HepG2 (cell line): ENCODE measurements around the gene BEST3. TPM values are rescaled to one million over a fixed set of nuclear protein-coding genes. Genes with fewer than 3 reads are reported as not detected.

Source experiments
- ATAC-seq: fragments of 200-7000 bp; cut with Tn5 transposase; 3 replicates; pipeline ENCODE4 v1.9.1; 2020; ENCODE audit warnings: mild to moderate bottlenecking, moderate library complexity
- BruUV-seq: library from RNA; stranded (reverse); fragments of 400-500 nt; replicated peaks from 2 replicates; lab custom pipeline; 2021; lab: Mats Ljungman, UMichigan
- CTCF ChIA-PET: fragments of 300-600 bp; formaldehyde crosslinking; extraction: SDS; loops from one replicate; lab custom pipeline; 2021; ENCODE audit warnings: low total read pairs, inconsistent platforms, low intra/inter-chr PET ratio; lab: Yijun Ruan, JAX
- POLR2A ChIA-PET: fragments of 350-600 bp; sonication (Branson Sonifier 250); formaldehyde crosslinking; loops from one replicate; lab custom pipeline; 2020; ENCODE audit warnings: antibody characterized with exemption, inconsistent platforms; lab: Yijun Ruan, JAX
- DNase-seq: peaks from one replicate; pipeline ENCODE4 v3.0.0-alpha.2; 2015; ENCODE audit warnings: low spot score
- FAIRE-seq: peaks from 3 replicates; lab custom pipeline; 2011; peaks lifted over from hg19 to GRCh38; lab: Jason Lieb, UNC
- H2AFZ ChIP-seq: one replicate; pipeline ENCODE4 v1.6.1; 2011; ENCODE audit warnings: low read length, inconsistent platforms
- H3K27ac ChIP-seq: fragments of 300-600 bp; 3 replicates; pipeline ENCODE4 v1.8.0; 2011; ENCODE audit warnings: mixed run types, mild to moderate bottlenecking, mixed read lengths, low read length, inconsistent platforms; ENCODE audit not compliant: insufficient read depth; ENCODE audit errors: extremely low read length
- H3K27me3 ChIP-seq, 2 experiments: fragments of 200-600 bp in 1 of 2; 2 replicates in 1 of 2; 3 replicates in 1 of 2; pipeline versions ENCODE4 v1.6.0 to v1.8.0; 2011; ENCODE audit warnings: low read length in 2 of 2, mild to moderate bottlenecking in 2 of 2, moderate library complexity in 2 of 2, inconsistent platforms in 1 of 2; ENCODE audit not compliant: insufficient read depth in 2 of 2, control insufficient read depth in 1 of 2
- H3K36me3 ChIP-seq, 2 experiments: fragments of 200-600 bp in 1 of 2; replicated peaks in 1 of 2; 2 replicates in 1 of 2; 3 replicates in 1 of 2; pipeline versions ENCODE4 v1.5.1 to v1.8.0; 2011; ENCODE audit warnings: low read length in 2 of 2, inconsistent platforms in 1 of 2; ENCODE audit not compliant: insufficient read depth in 2 of 2, control insufficient read depth in 1 of 2
- H3K4me1 ChIP-seq: 2 replicates; pipeline ENCODE4 v1.5.1; 2012; ENCODE audit warnings: low read length, inconsistent platforms; ENCODE audit not compliant: insufficient read depth
- H3K4me2 ChIP-seq: 2 replicates; pipeline ENCODE4 v1.6.0; 2011; ENCODE audit warnings: low read depth, low read length, inconsistent platforms
- H3K4me3 ChIP-seq, 3 experiments: fragments of 200-600 bp in 1 of 3; sonication (generic), shearing (Covaris generic) in 1 of 3; replicated peaks in 1 of 3; 2 replicates each; pipeline ENCODE4 v1.5.1; 2011 to 2016; ENCODE audit warnings: low read length in 3 of 3, inconsistent platforms in 2 of 3, low read depth in 2 of 3, mild to moderate bottlenecking in 2 of 3, control low read depth in 1 of 3, mixed read lengths in 1 of 3; ENCODE audit not compliant: insufficient read depth in 1 of 3
- H3K79me2 ChIP-seq: one replicate; pipeline ENCODE4 v1.6.1; 2011; ENCODE audit warnings: low read length, inconsistent platforms; ENCODE audit not compliant: insufficient read depth
- H3K9ac ChIP-seq: 2 replicates; pipeline ENCODE4 v1.6.0; 2011; ENCODE audit warnings: mild to moderate bottlenecking, low read depth, low read length, inconsistent platforms; ENCODE audit not compliant: insufficient read depth
- H3K9me3 ChIP-seq: 2 replicates; pipeline ENCODE4 v1.5.1; 2012; ENCODE audit warnings: mild to moderate bottlenecking, low read length
- H4K20me1 ChIP-seq: 2 replicates; pipeline ENCODE4 v1.6.0; 2011; ENCODE audit warnings: inconsistent platforms, mild to moderate bottlenecking, low read length, moderate library complexity; ENCODE audit not compliant: insufficient read depth
- ATF7 ChIP-seq, 2 experiments: fragments of 450-650 bp in 1 of 2; sonication (generic) in 1 of 2; formaldehyde crosslinking in 1 of 2; IDR thresholded peaks; 2 replicates each; pipeline versions ENCODE4 v1.4.0 to v1.6.1; 2016 to 2020; ENCODE audit warnings: antibody characterized with exemption in 1 of 2, mild to moderate bottlenecking in 1 of 2, missing genetic modification reagents in 1 of 2
- BORCS8-MEF2B ChIP-seq: sonication (generic); formaldehyde crosslinking; IDR thresholded peaks from 2 replicates; pipeline ENCODE4 v1.8.0; 2022; ENCODE audit warnings: mild to moderate bottlenecking, missing genetic modification reagents
- KLF13 ChIP-seq: sonication (generic); formaldehyde crosslinking; IDR thresholded peaks from 2 replicates; pipeline ENCODE4 v1.4.0; 2020; ENCODE audit warnings: mild to moderate bottlenecking, missing genetic modification reagents
- MAFF ChIP-seq: IDR thresholded peaks from 2 replicates; pipeline ENCODE4 v1.6.1; 2011; ENCODE audit warnings: low read depth, low read length, improper control_type of control experiment
- NBN ChIP-seq: fragments of 450-650 bp; conservative IDR thresholded peaks from 2 replicates; pipeline ENCODE4 v1.6.1; 2017
- NFIC ChIP-seq: IDR thresholded peaks from 2 replicates; pipeline ENCODE4 v1.6.1; 2012; ENCODE audit warnings: mild to moderate bottlenecking, low read length, inconsistent platforms
- PCBP1 ChIP-seq: fragments of 200-400 bp; formaldehyde crosslinking; IDR thresholded peaks from 2 replicates; pipeline ENCODE4 v1.6.1; 2017; ENCODE audit warnings: mild to moderate bottlenecking, low read depth, low read length, borderline replicate concordance
- PITX1 ChIP-seq: sonication (generic); formaldehyde crosslinking; IDR thresholded peaks from 2 replicates; pipeline ENCODE4 v1.5.1; 2020; ENCODE audit warnings: mild to moderate bottlenecking, missing genetic modification reagents
- RARG ChIP-seq: sonication (generic); formaldehyde crosslinking; IDR thresholded peaks from 2 replicates; pipeline ENCODE4 v1.4.0; 2020; ENCODE audit warnings: low read depth, mild to moderate bottlenecking, missing genetic modification reagents
- SSRP1 ChIP-seq: IDR thresholded peaks from 2 replicates; pipeline ENCODE4 v1.6.1; 2016; ENCODE audit warnings: control low read depth
- TOE1 ChIP-seq: sonication (generic); formaldehyde crosslinking; IDR thresholded peaks from 2 replicates; pipeline ENCODE4 v1.4.0; 2020; ENCODE audit warnings: mild to moderate bottlenecking, missing genetic modification reagents
- TP53 ChIP-seq: sonication (generic); formaldehyde crosslinking; conservative IDR thresholded peaks from 2 replicates; pipeline ENCODE4 v1.4.0; 2020; ENCODE audit warnings: missing genetic modification reagents
- YEATS4 ChIP-seq: sonication (generic); formaldehyde crosslinking; IDR thresholded peaks from 2 replicates; pipeline ENCODE4 v1.4.0; 2020; ENCODE audit warnings: missing genetic modification reagents, borderline replicate concordance
- ZFX ChIP-seq: sonication (generic); formaldehyde crosslinking; IDR thresholded peaks from 2 replicates; pipeline ENCODE4 v1.4.0; 2020; ENCODE audit warnings: mild to moderate bottlenecking, low read depth, missing genetic modification reagents, moderate library complexity
- ZFY ChIP-seq: sonication (generic); formaldehyde crosslinking; IDR thresholded peaks from 2 replicates; pipeline ENCODE4 v1.4.0; 2020; ENCODE audit warnings: missing genetic modification reagents
- ZNF20 ChIP-seq: sonication (generic); formaldehyde crosslinking; IDR thresholded peaks from 2 replicates; pipeline ENCODE4 v1.4.0; 2020; ENCODE audit warnings: mild to moderate bottlenecking, moderate library complexity, missing genetic modification reagents
- ZNF33A ChIP-seq: sonication (generic); formaldehyde crosslinking; IDR thresholded peaks from 2 replicates; pipeline ENCODE4 v1.5.1; 2020; ENCODE audit warnings: missing genetic modification reagents, mild to moderate bottlenecking, moderate library complexity, borderline replicate concordance
- ZNF672 ChIP-seq: sonication (generic); formaldehyde crosslinking; IDR thresholded peaks from 2 replicates; pipeline ENCODE4 v1.8.1; 2022; ENCODE audit warnings: missing genetic modification reagents
- ZNF790 ChIP-seq: sonication (generic); formaldehyde crosslinking; IDR thresholded peaks from 2 replicates; pipeline ENCODE4 v1.8.0; 2022; ENCODE audit warnings: missing genetic modification reagents, mild to moderate bottlenecking, borderline replicate concordance
- ZNF878 ChIP-seq: sonication (generic); formaldehyde crosslinking; IDR thresholded peaks from 2 replicates; pipeline ENCODE4 v1.8.1; 2023; ENCODE audit warnings: mild to moderate bottlenecking, missing genetic modification reagents, moderate library complexity
- WGBS: methylation state at CpG from one replicate; pipeline ENCODE4 v1.1.6; 2017; ENCODE audit warnings: low lambda C conversion rate; 5-methylcytosine and 5-hydroxymethylcytosine counted together
- in situ Hi-C: cut with HindIII; loops from 2 replicates; pipeline ENCODE4 v1.10.0; 2017; ENCODE audit warnings: low pct_unique_long_range_greater_than_20kb; ENCODE audit not compliant: extremely low pct_ligation_motif_present
- intact Hi-C: fragments of 100-400 bp; cut with micrococcal nuclease; formaldehyde crosslinking; loops from one replicate; pipeline ENCODE4 v1.10.0; 2022; ENCODE audit not compliant: unreplicated experiment
- polyA plus RNA-seq, 8 experiments: library from polyadenylated mRNA; depleted of rRNA in 3 of 8; stranded (reverse) in 7 of 8; unstranded in 1 of 8; fragments of >200 nt; fragmentation: Illumina TruSeq in 4 of 8; extraction: Trizol in 4 of 8; gene quantifications; 2 replicates each; pipeline versions ENCODE4 v1.2.1 to v1.2.3, GENCODE V29; 2011 to 2016; ENCODE audit warnings: low read depth in 4 of 8, missing spikeins in 1 of 8, mixed read lengths in 1 of 8; ENCODE audit not compliant: insufficient read depth in 1 of 8
- total RNA-seq, 5 experiments: library from RNA; depleted of rRNA; stranded (reverse); fragments of >200 nt; fragmentation: Illumina TruSeq; extraction: Trizol; gene quantifications; 2 replicates each; pipeline ENCODE4 v1.2.3, GENCODE V29; 2016; ENCODE audit warnings: low read depth in 1 of 5

Gene BEST3
- total and polyA plus RNA-seq, 2 of the 13 experiments (the other 11 are each of a cell fraction or from before 2014, with no cell fraction given), result not detected

DNA sequence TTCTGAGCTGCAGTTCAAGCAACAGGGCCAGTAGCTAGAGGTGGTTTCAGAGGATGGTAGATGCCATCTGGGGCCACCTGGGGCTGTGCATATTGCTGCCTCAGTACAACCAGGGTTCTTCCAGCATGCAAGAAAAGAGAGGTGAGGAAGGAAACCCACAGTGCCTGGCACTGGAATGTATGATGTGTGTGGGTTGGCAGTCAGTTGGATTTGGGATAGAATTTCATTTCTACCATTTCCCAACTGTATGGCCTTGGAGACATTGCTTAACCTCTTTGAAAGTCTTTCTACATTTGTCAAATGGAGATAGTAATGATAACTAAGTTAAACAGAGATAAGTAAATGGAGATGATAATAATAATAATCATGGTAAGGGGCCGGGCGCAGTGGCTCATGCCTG, 78.2 kb downstream of the BEST3 start:
- Histone ChIP-seq H3K4me1 (peaks cover 7% of the 10 kb centered on the region; the same call in 1 of the 2 replicates), H3K79me2 (no peaks in the 10 kb centered on the region), H2AFZ (no peak overlapping the region), H3K36me3 (no peaks in the 10 kb centered on the region), H3K27ac (no peak overlapping the region), H3K4me2 (no peak overlapping the region), H3K9ac (no peak overlapping the region), H3K9me3 (no peaks in the 10 kb centered on the region), H3K4me3 (no peak overlapping the region), H3K27me3 (peaks cover 0 to 13% of the 10 kb centered on the region in 2 experiments; a peak in 2 of 5 replicates), H4K20me1 (no peaks in the 10 kb centered on the region)
- no peak for ATAC-seq
- FAIRE-seq, result no peak
- TF ChIP-seq ZNF790 (CRISPR knock-in tag), result no peak
- TF ChIP-seq NBN, result no peak
- no peak for TF ChIP-seq NFIC
- TF ChIP-seq KLF13 (CRISPR knock-in tag), result no peak
- no peak for TF ChIP-seq ZNF33A (CRISPR knock-in tag)
- TF ChIP-seq ATF7 (IDR thresholded peaks at IDR 0.05), result no peak
- TF ChIP-seq ATF7 (CRISPR knock-in tag; IDR thresholded peaks at IDR 0.05), result no peak
- TF ChIP-seq ZNF20, result no peak
- TF ChIP-seq BORCS8-MEF2B (CRISPR knock-in tag), result no peak
- TF ChIP-seq SSRP1 (CRISPR knock-in tag), result no peak
- 66% methylated on average over 2 of the region's 2 CpGs for WGBS
- BruUV-seq, result no TSS peak
- ChIA-PET POLR2A (interaction anchor here (0.6 kb wide), 1 partner anchor 218 kb away, joined by 3 read pairs; no protein-coding TSS in a partner anchor), CTCF (no interaction called here)
- in situ Hi-C loops, result no loop called here
- DNase-seq, result no peak
- intact Hi-C loops, result no loop called here

GRCh38 chr12:69620077-69620476, 79.0 kb downstream of the BEST3 start:
- Histone ChIP-seq H2AFZ (no peak overlapping the region), H3K27me3 (peaks cover 0 to 10% of the 10 kb centered on the region in 2 experiments; a peak in 2 of 5 replicates), H4K20me1 (no peaks in the 10 kb centered on the region), H3K9me3 (no peaks in the 10 kb centered on the region), H3K4me3 (no peak overlapping the region), H3K4me2 (no peak overlapping the region), H3K4me1 (peaks cover 7% of the 10 kb centered on the region; the same call in 1 of the 2 replicates), H3K9ac (no peak overlapping the region), H3K36me3 (no peaks in the 10 kb centered on the region), H3K79me2 (no peaks in the 10 kb centered on the region), H3K27ac (no peak overlapping the region)
- 38% methylated on average over 2 of the region's 4 CpGs for WGBS
- intact Hi-C loops, result no loop called here
- no peak for FAIRE-seq
- no TSS peak for BruUV-seq
- in situ Hi-C loops, result no loop called here
- ChIA-PET CTCF (no interaction called here), POLR2A (no interaction called here)
- no peak for DNase-seq
- no peak for ATAC-seq
- no peak for TF ChIP-seq YEATS4 (CRISPR knock-in tag)
- no peak for TF ChIP-seq TP53 (CRISPR knock-in tag)
- no peak for TF ChIP-seq PITX1
- no peak for TF ChIP-seq MAFF
- TF ChIP-seq ZFY (CRISPR knock-in tag), result no peak
- no peak for TF ChIP-seq PCBP1
- TF ChIP-seq ZNF672 (CRISPR knock-in tag), result no peak
- TF ChIP-seq ZFX (CRISPR knock-in tag), result no peak
- TF ChIP-seq TOE1 (CRISPR knock-in tag), result no peak
- TF ChIP-seq ZNF878 (CRISPR knock-in tag), result no peak
- TF ChIP-seq RARG (CRISPR knock-in tag), result no peak
